GM18867 (cell line): ENCODE data around the gene TBC1D10A.

Experiments
- ATAC-seq: cut with Tn5 transposase; IDR thresholded peaks from one replicate; pipeline ENCODE4 v1.9.1; 2021; ENCODE audit warnings: mild to moderate bottlenecking, moderate library complexity; ENCODE audit not compliant: unreplicated experiment

The TBC1D10A gene

DNA sequence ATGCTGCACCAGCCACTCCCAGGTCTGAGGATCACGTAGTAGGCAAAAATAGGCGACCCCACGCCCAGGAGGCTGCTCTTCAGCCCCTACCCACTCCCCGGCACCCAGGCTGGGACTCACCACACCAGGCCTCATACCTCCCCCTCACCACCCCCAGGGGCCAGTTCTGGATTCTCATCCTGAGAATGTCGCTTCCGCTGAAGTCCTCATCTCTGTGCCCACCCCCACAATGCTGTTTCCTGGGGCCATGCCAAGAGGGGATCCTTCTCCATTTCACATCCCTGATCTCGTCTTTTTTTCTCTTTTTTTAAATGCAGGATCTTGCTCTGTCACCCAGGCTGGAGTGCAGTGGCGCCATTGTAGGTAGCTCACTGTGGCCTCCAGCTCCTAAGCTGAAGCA, 58.4 kb downstream of the TBC1D10A start:
- ATAC-seq = no peak

DNA sequence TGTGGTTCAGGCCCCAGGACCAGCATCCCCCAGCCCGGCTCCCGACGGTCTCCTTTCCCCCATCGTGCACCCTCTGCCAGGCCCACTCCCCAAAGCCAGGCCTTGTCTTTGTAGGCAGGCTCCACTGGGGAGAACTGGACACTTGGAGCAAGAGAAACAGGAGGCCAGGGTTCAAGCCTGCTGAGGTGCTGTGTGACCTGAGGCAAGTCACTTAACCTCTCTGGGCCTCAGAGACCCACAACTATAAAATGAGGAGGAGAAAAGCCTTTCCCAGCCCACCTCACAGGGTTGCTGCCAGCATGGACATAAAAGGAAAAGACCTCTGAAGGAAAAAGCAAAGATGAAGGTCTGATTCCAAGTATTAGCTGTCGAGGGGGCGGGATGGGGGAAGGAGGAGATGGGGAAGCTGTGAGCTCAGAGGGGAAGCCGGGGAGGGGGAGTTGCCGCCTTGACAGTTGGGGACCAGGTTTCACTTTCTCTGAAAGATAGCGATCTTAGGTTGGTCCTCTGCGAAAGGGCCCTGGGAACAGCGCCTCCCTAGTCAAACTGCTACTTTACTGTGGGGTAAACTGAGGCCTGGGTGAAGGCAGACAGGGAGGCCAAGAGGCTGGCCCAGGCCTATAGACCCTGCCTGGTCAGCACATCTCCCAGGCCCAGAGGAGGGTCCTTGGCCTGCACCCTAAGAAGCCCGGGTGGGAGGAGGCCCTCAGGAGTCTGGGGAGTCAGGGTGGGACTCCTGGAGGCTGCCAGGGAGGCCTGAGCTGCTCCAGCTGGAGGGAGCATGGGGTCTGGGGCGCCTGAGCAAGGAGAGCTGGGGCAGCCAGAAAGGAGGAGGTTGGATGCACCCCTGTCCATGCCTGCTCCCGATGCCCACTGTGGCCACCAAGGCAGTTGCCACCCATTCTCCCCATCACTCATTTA, 59.1 kb downstream of the TBC1D10A start:
- no peak for ATAC-seq

DNA sequence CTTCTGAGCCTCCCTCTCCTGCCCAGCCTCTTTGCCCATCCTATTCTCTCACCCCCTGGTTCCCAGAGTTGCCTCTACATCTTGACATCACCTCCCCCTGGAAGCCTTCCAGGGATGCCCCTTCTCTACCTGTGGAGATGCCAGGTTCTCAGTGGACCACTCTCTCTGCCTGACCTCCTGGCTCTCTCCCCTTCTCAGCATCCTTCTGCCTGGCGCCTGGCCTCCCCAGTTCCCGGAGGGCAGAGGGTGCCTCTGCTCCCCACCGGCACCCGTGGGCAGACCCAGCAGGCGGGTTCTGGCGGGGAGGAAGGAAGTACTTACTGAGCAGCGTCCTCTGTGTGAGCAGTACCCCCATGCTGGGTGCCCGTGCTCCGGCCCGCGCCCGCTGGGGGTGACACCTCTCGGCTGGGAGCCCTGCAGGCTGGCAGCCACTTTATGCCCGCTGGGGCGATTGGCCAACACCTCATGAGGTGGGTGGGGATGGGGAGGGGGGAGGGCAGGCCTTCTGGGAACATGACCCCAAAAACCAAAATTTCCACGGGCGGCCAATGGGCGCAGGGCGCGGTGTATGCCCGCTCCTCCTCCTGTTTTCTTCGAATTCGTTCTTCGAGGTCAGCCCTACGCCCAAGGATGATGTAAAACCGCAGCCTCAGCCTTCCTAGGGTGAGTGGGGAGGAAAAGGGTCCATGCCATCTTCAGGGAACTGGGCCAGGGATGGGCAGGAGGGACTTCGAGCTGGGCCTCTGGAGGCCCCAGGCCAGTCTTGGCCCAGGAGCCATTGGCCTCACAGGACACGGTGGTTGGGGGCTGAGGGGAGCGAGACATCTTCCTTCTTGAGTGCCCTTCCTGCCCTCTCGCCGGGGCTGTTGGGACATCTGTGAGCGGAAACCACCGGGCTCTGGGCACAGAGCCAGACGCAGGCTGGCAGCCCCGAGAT, 60.0 kb downstream of the TBC1D10A start, which contains the start of gene OSM:
Gene OSM (minus strand): TSS at position 407 of the 937 bp plus-strand sequence. CDS start 52 bp downstream, at position 355.
- no peak for ATAC-seq

DNA sequence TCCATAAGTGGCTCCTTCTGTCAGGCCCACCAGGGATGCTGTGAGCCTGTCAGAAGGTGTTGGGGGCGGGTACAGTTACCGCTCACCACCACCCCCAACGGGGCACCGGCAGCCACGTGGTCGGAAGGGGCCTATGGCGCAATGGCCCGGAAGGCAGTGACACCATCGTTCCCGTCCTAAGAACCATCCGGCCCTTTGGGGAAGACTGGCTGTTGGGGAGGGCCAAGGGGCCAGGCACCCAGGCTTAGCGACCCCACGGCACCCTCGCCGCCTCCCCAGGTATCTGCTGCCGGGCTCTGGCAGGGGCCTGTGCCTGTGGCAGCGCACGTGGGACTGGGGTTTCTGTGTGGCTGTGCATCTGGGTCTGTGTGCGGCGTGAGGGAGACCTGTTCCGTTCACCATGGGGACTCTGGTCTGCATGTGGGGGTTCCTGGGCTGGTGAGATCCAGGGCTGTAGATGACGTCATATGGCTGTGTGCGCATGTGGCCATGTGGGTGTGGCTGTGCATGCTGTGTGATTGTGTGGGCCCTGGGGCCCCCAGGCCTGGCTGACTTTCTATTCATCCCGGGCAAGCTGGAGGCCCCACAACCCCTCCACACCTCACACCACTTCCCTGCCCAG, 60.8 kb downstream of the TBC1D10A start:
- peak; percentile 67 for ATAC-seq

DNA sequence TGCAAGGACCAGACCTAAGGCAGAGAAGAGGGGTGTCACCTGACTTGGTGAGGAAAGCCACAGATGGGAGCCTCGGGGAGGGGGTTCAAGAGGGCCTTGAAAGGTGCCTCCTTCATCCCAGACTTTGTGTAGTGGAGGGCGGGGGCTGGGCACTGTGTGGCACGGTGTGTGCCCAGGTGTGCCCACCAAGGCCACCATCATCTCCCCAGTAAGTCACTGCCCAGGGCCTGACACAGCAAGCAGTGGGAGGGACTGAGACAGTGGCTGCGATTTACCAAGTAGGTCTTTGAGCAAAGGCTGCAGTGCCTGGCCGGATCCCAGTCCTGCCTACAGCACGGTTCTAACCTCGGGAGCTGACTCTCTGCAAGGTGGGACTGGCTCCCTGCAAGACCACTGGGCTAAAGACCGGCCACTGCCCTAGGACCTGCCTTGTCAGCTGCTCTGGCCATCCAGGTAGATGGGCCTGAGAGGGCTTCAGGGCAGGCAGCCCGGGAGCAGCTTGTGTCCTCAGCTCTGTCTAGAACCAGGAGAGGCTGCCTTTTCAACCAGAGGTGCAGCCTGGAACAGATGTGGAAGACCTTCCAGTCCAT, 61.5 kb downstream of the TBC1D10A start:
- ATAC-seq = no peak

DNA sequence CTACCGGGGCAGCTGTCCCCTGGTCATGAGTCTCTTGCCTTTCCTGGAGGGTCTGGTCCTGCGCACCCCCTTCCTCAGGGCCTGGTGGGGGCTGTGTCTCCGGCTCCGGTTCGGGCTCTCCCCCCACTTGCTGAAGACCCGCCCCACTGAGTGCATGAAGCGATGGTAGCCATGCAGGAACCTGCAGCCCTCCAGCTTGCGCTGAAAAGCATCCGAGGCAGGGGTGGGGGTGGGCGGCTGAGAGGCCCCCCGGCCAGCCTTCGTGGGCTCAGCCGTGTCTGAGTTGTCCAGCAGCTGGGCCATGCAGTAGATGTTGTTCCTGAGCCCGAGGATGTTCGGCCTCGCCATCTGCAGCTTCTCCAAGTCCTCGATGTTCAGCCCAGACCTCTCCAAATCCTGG, 62.9 kb downstream of the TBC1D10A start:
- ATAC-seq = no peak

DNA sequence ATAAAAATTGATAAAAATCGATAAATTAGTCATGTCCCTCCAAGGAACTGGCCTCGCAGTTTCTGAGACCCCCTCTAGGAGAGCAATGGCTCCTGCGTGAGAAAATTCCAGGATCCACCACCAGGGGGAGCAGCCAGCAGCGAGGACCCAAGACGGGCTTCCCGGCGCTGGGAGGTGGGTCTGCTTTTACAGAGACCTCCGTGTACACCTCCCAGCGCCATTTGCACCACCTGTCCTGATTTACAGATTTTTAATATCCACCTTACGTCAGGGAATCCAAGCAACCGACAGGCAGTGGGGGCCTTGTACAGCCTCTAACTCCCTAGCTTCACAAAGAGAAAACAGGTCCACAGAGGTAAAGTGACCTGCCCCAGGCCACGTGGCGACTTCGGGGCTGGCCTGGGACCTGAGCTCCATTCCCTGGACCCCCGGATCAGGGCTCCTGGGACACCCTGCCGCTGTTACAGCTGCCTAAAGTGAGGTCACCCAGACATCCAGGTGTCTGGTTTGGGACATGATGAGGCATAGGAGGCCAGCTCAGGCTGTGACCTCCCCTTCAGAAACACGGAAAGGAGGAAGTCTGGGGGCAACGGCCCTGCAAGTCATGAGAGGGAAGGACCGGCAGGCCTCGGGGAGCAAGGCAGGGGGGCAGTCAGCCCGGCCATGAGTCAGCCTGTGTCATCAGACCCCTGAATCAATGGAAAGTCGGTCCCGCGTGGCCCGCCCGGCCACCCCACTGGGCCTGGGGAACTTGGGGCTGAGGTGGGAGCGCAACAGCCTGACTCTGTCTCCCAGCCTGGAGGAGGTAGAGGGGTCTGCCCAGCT, 63.6 kb downstream of the TBC1D10A start:
- no peak for ATAC-seq

DNA sequence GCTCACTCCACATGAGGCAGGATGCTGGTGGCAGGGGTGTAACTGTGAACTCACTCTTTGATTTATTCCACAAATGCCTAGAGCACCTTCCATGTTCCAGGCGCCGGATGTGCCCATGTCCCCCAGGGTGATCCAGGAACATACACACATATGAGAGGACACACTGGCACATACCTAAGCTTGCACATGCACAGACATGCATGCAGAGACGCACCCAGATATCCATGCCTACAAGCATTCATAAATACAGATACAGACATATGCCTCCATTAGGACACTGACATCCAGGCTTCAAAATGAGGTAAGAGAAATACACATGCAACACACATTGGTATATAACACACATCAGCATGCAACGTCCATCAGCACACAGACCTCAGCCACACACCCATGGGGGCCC, 64.6 kb downstream of the TBC1D10A start:
- ATAC-seq = no peak

DNA sequence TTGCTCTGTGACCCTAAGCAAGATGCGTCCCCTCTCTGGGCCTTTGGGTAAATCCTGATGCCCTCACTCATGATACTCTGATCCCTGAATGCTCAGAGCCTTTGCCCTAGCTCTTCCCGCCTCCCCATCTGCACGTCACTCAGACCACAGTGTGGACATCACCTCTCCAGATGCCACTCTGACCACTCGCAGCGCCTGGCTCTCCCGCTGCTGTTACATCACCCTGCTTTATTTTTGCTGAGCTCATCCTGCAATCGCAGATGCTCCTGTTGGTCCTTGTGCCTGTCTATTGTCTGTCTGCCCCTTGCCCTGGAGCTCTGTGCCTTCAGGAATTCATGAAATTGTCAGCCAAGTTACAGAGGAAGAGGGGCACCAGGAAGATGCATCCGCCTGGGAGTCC, 65.6 kb downstream of the TBC1D10A start:
- no peak for ATAC-seq

DNA sequence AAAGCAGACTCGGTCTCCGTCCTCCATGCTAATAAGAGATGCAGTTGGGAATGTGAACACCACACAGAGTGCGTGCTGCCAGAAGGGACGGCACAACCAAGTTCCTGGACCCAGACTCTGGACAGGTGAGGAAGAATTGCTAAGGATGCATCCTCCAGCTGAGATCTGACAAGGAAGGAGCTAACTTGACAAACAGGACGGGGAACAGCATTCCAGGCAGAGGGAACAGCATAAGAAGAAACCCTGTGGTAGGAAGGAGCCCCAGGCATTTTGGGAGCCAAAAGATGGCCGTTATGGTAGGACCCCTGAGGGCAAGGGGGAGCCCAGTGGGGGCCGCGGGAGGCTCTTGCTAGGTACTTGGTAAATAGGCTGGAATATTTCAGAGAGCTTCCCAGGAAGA, 66.1 kb downstream of the TBC1D10A start:
- no peak for ATAC-seq

DNA sequence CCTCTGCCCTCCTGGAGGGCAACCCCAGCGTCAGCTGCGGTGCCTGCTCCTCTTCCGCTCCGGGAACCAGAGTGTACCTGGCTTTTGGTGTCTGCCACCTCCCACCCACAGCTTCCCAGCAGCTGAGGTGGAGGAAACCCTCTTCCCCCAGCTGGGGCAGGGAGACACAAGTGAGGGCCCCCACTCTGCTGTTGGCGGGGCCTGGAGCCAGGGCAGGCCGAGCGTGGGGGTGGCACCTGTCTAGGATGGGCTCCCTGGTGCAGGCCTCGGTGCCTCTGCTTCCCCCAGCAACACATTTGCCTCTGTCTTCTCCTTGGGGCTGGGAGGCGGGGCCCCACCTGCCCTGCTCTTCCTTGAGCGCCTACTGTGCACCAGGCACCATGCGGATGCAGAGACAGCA, 66.5 kb downstream of the TBC1D10A start:
- no peak for ATAC-seq

DNA sequence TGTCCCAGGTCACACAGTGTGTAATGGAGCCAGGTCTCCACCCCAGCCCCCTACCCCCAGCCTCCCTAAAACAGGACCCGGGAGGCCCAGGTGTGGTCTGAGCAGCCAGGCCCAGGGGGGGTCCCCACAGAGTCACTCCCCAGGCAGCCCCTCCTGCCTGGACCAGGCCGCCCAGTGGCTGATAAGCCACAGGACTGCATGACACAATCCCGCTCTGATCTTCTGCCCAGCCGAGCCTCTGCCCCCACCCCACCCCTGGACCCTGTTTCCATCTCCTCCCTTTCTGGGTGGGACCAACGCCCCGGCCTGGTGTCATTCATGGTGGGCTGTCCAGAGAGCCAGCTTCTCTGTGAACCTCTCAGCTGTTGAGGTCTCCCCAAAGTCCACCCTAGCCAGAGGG, 72.4 kb downstream of the TBC1D10A start:
- ATAC-seq = no peak

DNA sequence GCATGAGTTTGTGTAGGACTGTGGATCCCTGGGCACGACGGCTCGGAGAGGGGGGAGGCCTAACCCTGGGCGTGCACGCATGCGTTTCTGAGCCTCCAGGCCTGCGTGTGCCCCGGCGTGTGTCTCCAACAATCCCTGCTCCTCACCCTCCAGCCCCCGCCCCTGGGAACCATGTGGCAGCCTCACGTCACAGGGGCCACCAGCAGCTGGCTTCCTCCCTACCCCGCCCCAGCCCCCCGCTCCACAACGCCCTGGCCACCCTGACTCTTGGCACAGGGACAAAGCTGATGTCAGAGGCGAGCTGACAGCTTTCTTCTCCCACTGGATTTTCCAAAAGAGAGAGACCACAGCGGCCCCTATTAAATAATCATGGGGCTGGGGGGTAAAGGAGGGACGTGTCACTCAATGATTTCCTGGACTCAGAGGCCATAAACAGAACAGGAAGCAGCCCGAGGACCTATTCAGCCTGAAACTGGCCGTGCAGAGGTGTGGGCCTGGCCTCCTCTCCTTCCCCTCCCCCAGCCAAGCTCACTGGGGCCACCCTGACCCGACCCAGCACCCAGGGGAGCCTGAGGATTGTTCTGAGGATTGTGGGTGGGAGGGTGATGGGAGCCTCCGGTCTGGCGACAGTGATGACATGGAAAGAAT, 73.4 kb downstream of the TBC1D10A start:
- no peak for ATAC-seq

DNA sequence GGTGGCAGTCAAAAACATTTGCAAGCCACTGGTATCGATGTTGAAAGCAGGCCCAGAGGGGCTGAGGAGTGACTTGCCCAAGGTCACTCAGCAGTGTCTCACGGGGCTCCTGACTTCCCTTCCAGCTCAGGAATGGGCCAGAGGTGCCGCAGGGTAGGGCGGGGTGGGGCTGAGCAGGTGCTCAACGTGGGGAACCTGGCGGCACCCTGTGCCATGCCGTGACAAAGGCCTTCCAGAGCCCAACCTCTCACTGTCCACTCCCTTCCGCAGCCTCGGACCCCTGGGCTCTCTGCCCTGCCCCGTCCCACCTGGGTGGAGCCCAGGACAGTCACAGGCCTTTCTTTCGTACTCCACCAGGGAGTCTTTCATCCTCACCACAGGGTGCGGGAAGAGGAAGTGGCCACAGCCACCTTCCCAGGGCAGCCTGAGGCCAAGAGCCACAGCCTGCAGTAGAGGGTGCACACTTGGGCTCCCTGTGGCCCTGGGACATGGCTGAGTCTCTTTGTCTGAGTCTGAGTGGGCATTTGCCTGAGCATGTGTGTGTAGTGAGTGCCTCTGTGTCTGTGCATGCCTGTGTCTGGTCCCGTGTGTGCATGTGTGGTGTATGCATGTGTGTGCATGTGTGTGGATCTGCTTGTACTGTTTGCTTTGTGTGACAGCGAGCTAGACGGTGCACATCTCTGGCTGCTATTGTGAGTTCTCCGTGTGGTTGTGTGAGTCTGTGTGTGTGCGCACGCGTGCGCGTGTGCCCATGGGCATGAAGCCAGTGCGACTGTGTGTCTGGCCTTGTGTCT, 74.1 kb downstream of the TBC1D10A start:
- ATAC-seq = no peak

DNA sequence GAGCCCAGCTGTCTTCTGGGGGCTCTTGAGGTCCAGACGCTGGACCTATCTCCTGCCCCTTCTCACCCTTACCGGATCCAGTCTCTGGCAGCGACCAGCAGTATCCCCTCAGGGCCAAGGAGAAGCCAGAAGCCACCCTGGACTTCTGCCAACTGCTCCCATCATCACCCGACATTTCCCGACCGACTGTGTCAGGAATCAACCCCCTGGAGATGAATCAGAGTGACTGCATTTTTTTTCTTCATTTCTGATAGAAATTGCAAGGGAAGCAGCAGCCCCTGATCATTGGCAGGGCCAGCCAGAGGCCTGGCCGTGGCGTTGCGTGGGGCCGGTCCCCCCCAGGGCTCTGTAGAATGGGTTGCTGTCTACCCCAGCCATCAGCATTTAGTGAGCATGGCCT, 75.0 kb downstream of the TBC1D10A start:
- ATAC-seq = no peak

DNA sequence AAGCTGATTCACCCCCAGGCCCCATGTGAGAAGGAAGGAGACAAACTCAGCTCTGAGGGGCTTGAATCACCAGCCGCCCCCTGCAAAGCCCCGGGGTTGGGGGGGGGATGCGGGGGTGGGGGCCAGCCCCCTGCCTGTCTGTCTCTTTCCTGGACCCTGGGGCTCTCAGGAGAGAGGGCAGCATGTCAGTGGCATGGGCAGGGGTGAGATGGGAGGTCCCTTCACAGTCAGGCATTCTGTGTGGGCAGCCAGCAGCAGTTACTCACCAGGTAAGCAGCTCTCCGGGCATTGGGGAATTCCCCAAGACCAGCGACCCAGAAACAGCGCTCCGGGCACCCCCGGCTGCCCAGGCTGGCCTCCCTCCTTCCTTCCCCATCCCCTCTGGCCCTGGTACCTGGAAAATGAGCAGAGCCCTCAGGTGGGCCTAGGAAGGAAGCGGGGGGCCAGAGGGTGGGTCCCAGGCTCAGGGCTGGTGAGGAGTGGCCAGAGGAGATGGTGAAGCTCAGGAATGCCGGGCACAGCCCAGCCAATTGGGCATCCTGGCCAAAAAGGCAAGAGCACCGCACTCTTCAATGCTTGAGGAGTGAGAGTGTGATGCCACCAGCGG, 76.0 kb downstream of the TBC1D10A start:
- ATAC-seq = no peak

DNA sequence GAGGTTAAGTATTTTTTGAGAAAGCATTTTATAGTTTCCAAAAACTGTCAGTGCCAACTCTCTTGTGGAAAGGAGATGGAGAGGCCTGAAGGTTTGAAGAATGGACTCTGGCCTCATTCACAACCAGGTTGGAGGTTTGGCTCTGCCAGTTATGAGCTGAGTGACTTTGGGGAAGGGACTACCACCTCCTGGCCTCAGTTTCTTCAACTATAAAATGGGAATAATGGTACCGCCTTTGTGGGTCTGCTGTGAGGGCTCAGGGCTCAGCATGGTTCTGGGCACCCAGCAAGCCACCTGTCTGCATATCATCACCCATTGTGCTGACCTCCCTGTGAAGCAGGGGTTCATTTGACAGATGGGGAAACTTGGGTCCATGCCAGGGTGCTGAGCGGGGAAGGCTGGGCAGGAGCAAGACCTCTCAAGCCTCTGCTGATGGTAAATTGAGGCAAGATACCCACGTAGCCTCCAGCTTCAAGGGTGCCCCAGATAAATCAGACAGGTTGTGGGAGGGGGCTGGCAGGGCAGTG, 76.6 kb downstream of the TBC1D10A start:
- no peak for ATAC-seq
